ENCODE data around the gene HUWE1.

DNA sequence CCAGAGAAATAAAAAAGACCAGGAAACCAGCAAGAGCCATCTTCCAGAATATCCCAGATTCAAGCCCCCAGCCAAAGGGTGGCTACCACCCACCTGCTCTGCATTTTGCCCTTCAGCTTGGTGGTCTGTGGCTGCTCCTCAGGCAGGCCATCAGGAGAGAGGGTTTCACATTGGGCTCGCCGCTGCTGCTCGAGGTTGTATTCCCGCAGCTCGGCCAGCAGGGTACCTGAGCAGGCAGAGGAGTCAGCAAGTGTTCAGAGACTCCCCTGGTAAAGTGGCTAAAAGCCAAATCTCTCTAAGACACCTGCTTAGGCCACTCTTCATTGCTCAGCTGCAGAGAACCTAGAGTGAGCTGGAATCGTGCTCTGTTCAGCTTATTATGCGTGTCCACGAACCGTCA is 141.6 kb downstream of the HUWE1 start:
- no peak for TF ChIP-seq NFRKB (IDR thresholded peaks at IDR 0.05)
- no peak for TF ChIP-seq RORA (CRISPR knock-in tag; IDR thresholded peaks at IDR 0.05)
- TF ChIP-seq ZNF766 (CRISPR knock-in tag; IDR thresholded peaks at IDR 0.05; ENCODE audit: borderline replicate concordance) = no peak
- no peak for TF ChIP-seq SMC3 (IDR thresholded peaks at IDR 0.05; ENCODE audit: low read length)
- TF ChIP-seq MAZ (IDR thresholded peaks at IDR 0.05; ENCODE audit: borderline replicate concordance, low read depth, low read length) = no peak
- TF ChIP-seq MAZ (CRISPR knock-in tag; IDR thresholded peaks at IDR 0.05; ENCODE audit: low read depth) = no peak
- TF ChIP-seq ZNF572 (CRISPR knock-in tag; IDR thresholded peaks at IDR 0.05) = no peak
